GM12878 (cell line): ENCODE results near the gene VSIG8. TPM values are rescaled to one million over a fixed set of nuclear protein-coding genes. Genes with fewer than 3 reads are reported as not detected.
A peak's percentile ranks its signal among the peaks of the same experiment; 100 is the strongest.

ENCODE experiments used
- ATAC-seq: fragments of 200-7000 bp; cut with Tn5 transposase; 3 replicates; pipeline ENCODE4 v1.9.1; 2020; ENCODE audit warnings: mild to moderate bottlenecking, moderate library complexity
- BruUV-seq: library from RNA; stranded (reverse); fragments of 400-500 nt; replicated peaks from 2 replicates; lab custom pipeline; 2021; lab: Mats Ljungman, UMichigan
- CTCF ChIA-PET: fragments of 300-600 bp; sonication (Branson Sonifier 250); formaldehyde crosslinking; extraction: SDS; loops from one replicate; lab custom pipeline; 2021; ENCODE audit warnings: inconsistent platforms; lab: Yijun Ruan, JAX
- POLR2A ChIA-PET: fragments of 350-600 bp; formaldehyde crosslinking; extraction: SDS; loops from one replicate; lab custom pipeline; 2021; ENCODE audit warnings: inconsistent platforms; lab: Charles Lee
- RAD21 ChIA-PET: fragments of 300-600 bp; sonication (Branson Sonifier 250); formaldehyde crosslinking; loops from one replicate; lab custom pipeline; 2023; ENCODE audit warnings: antibody characterized with exemption; ENCODE audit not compliant: unreplicated experiment; lab: Charles Lee
- SMC1A ChIA-PET: fragments of 300-600 bp; sonication (Branson Sonifier 250); formaldehyde crosslinking; loops from one replicate; lab custom pipeline; 2023; ENCODE audit not compliant: unreplicated experiment, uncharacterized antibody; lab: Charles Lee
- DNase-seq: peaks from one replicate; pipeline ENCODE4 v3.0.0-alpha.2; 2011; ENCODE audit warnings: low read depth, low spot score
- FAIRE-seq: peaks from 3 replicates; lab custom pipeline; 2011; peaks lifted over from hg19 to GRCh38; lab: Jason Lieb, UNC
- H2AFZ ChIP-seq: 2 replicates; pipeline ENCODE4 v1.6.0; 2011; ENCODE audit warnings: low read depth, low read length, control low read depth; ENCODE audit not compliant: control insufficient read depth
- H3K27ac ChIP-seq: 2 replicates; pipeline ENCODE4 v1.5.1; 2011; ENCODE audit warnings: control low read depth; ENCODE audit not compliant: control insufficient read depth, insufficient read depth
- H3K27me3 ChIP-seq, 2 experiments: replicated peaks in 1 of 2; 2 replicates each; pipeline versions ENCODE4 v1.6.0 to v1.6.1; 2011; ENCODE audit warnings: low read length in 1 of 2; ENCODE audit not compliant: control insufficient read depth in 2 of 2, insufficient read depth in 2 of 2
- H3K36me3 ChIP-seq, 2 experiments: 2 replicates each; pipeline ENCODE4 v1.5.1; 2011; ENCODE audit warnings: low read length in 1 of 2; ENCODE audit not compliant: control insufficient read depth in 2 of 2, insufficient read depth in 2 of 2
- H3K4me1 ChIP-seq: 2 replicates; pipeline ENCODE4 v1.6.1; 2011; ENCODE audit warnings: mild to moderate bottlenecking, low read length, moderate library complexity, mixed read lengths; ENCODE audit not compliant: control insufficient read depth, insufficient read depth
- H3K4me2 ChIP-seq: 2 replicates; pipeline ENCODE4 v1.6.0; 2011; ENCODE audit warnings: control low read depth; ENCODE audit not compliant: control insufficient read depth, insufficient read depth
- H3K4me3 ChIP-seq: fragments of 200-600 bp; sonication (generic); 2 replicates; pipeline ENCODE4 v1.5.1; 2016
- H3K79me2 ChIP-seq: 2 replicates; pipeline ENCODE4 v1.6.0; 2011; ENCODE audit warnings: low read length; ENCODE audit not compliant: control insufficient read depth, insufficient read depth
- H3K9ac ChIP-seq: 2 replicates; pipeline ENCODE4 v1.8.0; 2011; ENCODE audit warnings: low read length, control low read depth, mixed read lengths; ENCODE audit not compliant: control insufficient read depth, insufficient read depth
- H3K9me3 ChIP-seq: replicated peaks from 3 replicates; pipeline ENCODE4 v1.5.1; 2011; ENCODE audit warnings: mild to moderate bottlenecking, low read length; ENCODE audit not compliant: control insufficient read depth, insufficient read depth
- H4K20me1 ChIP-seq: 2 replicates; pipeline ENCODE4 v1.6.0; 2011; ENCODE audit not compliant: control insufficient read depth, insufficient read depth
- FOS ChIP-seq: IDR thresholded peaks from 3 replicates; pipeline ENCODE4 v1.6.1; 2011; ENCODE audit warnings: borderline replicate concordance; ENCODE audit not compliant: insufficient read length; ENCODE audit errors: extremely low read depth
- HDAC6 ChIP-seq: fragments of 200-600 bp; sonication (generic); IDR thresholded peaks from one replicate; pipeline ENCODE4 v1.8.0; 2017; ENCODE audit warnings: antibody characterized with exemption; ENCODE audit not compliant: unreplicated experiment
- MXI1 ChIP-seq: fragments of 150-350 bp; IDR thresholded peaks from 2 replicates; pipeline ENCODE4 v1.6.1; 2011; ENCODE audit warnings: low read depth, mild to moderate bottlenecking, inconsistent platforms, low read length, improper control_type of control experiment
- RBBP5 ChIP-seq: fragments of 200-600 bp; sonication (generic); conservative IDR thresholded peaks from 2 replicates; pipeline ENCODE4 v1.6.1; 2016
- TCF12 ChIP-seq: IDR thresholded peaks from 2 replicates; pipeline ENCODE4 v1.6.1; 2011; ENCODE audit warnings: low read depth, mild to moderate bottlenecking, low read length
- ZNF24 ChIP-seq: fragments of 450-650 bp; IDR thresholded peaks from 2 replicates; pipeline ENCODE4 v1.6.1; 2017; ENCODE audit warnings: antibody characterized with exemption, mild to moderate bottlenecking
- ZNF622 ChIP-seq: fragments of 450-650 bp; IDR thresholded peaks from 2 replicates; pipeline ENCODE4 v1.6.1; 2017; ENCODE audit warnings: mild to moderate bottlenecking, inconsistent platforms
- WGBS: methylation state at CpG from one replicate; pipeline ENCODE4 v1.1.6; 2016; ENCODE audit warnings: low lambda C conversion rate; ENCODE audit not compliant: insufficient replicate concordance, insufficient coverage; ENCODE audit errors: missing lambda C conversion rate; 5-methylcytosine and 5-hydroxymethylcytosine counted together
- in situ Hi-C: fragments of 300-500 bp; cut with MboI; formaldehyde crosslinking; loops from 9 replicates; pipeline ENCODE4 v1.14.3; 2018; ENCODE audit warnings: mixed read lengths
- intact Hi-C: fragments of 100-400 bp; cut with micrococcal nuclease; formaldehyde crosslinking; loops from one replicate; pipeline ENCODE4 v1.14.2; 2022; ENCODE audit not compliant: unreplicated experiment
- polyA plus RNA-seq, 11 experiments: library from polyadenylated mRNA; depleted of rRNA in 4 of 11; unstranded in 6 of 11; stranded (reverse) in 5 of 11; fragments of >200 nt; fragmentation: Nextera tagmentation in 4 of 11; fragmentation: Illumina TruSeq in 1 of 11; extraction: Ambion mirVana in 4 of 11; extraction: Trizol in 1 of 11; gene quantifications; 1 replicate in 1 of 11; 2 replicates in 10 of 11; pipeline versions ENCODE4 v1.2.1 to v1.2.3, GENCODE V29; 2011 to 2016; ENCODE audit warnings: inconsistent platforms in 2 of 11, missing spikeins in 2 of 11, low read depth in 1 of 11
- total RNA-seq, 4 experiments: library from RNA; depleted of rRNA in 3 of 4; stranded (reverse); fragments of >200 nt in 3 of 4; fragmentation: Illumina TruSeq in 1 of 4; extraction: Trizol in 1 of 4; gene quantifications; 2 replicates each; pipeline versions ENCODE4 v1.2.1 to v1.2.3, GENCODE V29; 2013 to 2021
- TF ChIP-seq, protein P1 (sequence below): fragments of 450-650 bp; IDR thresholded peaks from 2 replicates; pipeline ENCODE4 v1.6.1; 2017; ENCODE audit warnings: mild to moderate bottlenecking, moderate library complexity

The VSIG8 gene
- total and polyA plus RNA-seq, 10 of the 15 experiments (the other 5 are each of a cell fraction or from before 2014, with no cell fraction given), result not detected

DNA sequence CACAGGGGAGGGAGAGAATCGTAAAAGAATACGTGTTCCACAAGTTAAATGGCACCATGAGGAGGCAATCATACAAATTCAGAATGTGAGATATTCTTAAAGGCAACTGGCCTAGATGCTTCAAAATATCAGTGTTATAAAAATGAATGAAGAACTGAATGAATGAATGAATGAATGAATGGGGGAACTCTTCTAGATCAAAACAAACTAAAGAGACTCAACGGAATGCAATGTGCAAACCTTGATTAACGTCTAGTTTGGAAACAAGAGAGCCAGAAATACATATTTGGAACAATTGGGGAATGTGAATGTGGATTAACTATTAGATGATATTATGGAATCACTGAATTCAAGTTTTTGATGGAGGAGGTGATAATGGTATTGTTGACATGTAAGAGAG is 20.7 kb upstream of the VSIG8 start:
- Histone ChIP-seq H3K9ac (no peak overlapping the region), H3K36me3 (no peaks in the 10 kb centered on the region), H3K27me3 (no peaks in the 10 kb centered on the region), H4K20me1 (no peaks in the 10 kb centered on the region), H3K79me2 (no peaks in the 10 kb centered on the region), H2AFZ (no peak overlapping the region), H3K27ac (no peak overlapping the region), H3K4me1 (peaks cover 4% of the 10 kb centered on the region; the same call in 1 of the 2 replicates), H3K4me2 (no peak overlapping the region), H3K9me3 (no peaks in the 10 kb centered on the region), H3K4me3 (no peak overlapping the region)
- no peak for DNase-seq
- no peak for TF ChIP-seq HDAC6
- peak; percentile 86 for TF ChIP-seq ZNF24
- RAD21 ChIA-PET, result interaction anchor here (1.2 kb wide), 1 partner anchor 125 kb away, joined by 4 read pairs; no protein-coding TSS in a partner anchor
- WGBS, result 52% methylated on average over 4 of the region's 4 CpGs
- no peak for FAIRE-seq
- in situ Hi-C loops, result no loop called here
- ATAC-seq, result no peak
- CTCF ChIA-PET, result no interaction called here
- no TSS peak for BruUV-seq
- POLR2A ChIA-PET, result no interaction called here
- intact Hi-C loops, result no loop called here
- SMC1A ChIA-PET, result no interaction called here

GRCh38 chr1:159882527-159882862 is 20.0 kb upstream of the VSIG8 start:
- Histone ChIP-seq H3K4me2 (no peak overlapping the region), H4K20me1 (no peaks in the 10 kb centered on the region), H3K4me3 (no peak overlapping the region), H3K9ac (no peak overlapping the region), H3K36me3 (no peaks in the 10 kb centered on the region), H3K27ac (no peak overlapping the region), H3K79me2 (no peaks in the 10 kb centered on the region), H3K27me3 (no peaks in the 10 kb centered on the region), H3K4me1 (peaks cover 4% of the 10 kb centered on the region; the same call in 1 of the 2 replicates), H2AFZ (no peak overlapping the region), H3K9me3 (no peaks in the 10 kb centered on the region)
- WGBS, result 86% methylated on average over 2 of the region's 2 CpGs
- ChIA-PET SMC1A (interaction anchor here (2.7 kb wide), 1 partner anchor 84 kb away, joined by 8 read pairs; no protein-coding TSS in a partner anchor), POLR2A (no interaction called here), CTCF (interaction anchor here (5.0 kb wide), 1 partner anchor 83 kb away, joined by 23 read pairs; no protein-coding TSS in a partner anchor), RAD21 (interaction anchor here (1.2 kb wide), 1 partner anchor 126 kb away, joined by 4 read pairs; no protein-coding TSS in a partner anchor)
- in situ Hi-C loops, result no loop called here
- TF ChIP-seq ZNF622, result no peak
- TF ChIP-seq TCF12, result no peak
- TF ChIP-seq RBBP5, result no peak
- TF ChIP-seq, protein P1, sequence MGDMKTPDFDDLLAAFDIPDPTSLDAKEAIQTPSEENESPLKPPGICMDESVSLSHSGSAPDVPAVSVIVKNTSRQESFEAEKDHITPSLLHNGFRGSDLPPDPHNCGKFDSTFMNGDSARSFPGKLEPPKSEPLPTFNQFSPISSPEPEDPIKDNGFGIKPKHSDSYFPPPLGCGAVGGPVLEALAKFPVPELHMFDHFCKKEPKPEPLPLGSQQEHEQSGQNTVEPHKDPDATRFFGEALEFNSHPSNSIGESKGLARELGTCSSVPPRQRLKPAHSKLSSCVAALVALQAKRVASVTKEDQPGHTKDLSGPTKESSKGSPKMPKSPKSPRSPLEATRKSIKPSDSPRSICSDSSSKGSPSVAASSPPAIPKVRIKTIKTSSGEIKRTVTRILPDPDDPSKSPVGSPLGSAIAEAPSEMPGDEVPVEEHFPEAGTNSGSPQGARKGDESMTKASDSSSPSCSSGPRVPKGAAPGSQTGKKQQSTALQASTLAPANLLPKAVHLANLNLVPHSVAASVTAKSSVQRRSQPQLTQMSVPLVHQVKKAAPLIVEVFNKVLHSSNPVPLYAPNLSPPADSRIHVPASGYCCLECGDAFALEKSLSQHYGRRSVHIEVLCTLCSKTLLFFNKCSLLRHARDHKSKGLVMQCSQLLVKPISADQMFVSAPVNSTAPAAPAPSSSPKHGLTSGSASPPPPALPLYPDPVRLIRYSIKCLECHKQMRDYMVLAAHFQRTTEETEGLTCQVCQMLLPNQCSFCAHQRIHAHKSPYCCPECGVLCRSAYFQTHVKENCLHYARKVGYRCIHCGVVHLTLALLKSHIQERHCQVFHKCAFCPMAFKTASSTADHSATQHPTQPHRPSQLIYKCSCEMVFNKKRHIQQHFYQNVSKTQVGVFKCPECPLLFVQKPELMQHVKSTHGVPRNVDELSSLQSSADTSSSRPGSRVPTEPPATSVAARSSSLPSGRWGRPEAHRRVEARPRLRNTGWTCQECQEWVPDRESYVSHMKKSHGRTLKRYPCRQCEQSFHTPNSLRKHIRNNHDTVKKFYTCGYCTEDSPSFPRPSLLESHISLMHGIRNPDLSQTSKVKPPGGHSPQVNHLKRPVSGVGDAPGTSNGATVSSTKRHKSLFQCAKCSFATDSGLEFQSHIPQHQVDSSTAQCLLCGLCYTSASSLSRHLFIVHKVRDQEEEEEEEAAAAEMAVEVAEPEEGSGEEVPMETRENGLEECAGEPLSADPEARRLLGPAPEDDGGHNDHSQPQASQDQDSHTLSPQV, result no peak
- no peak for TF ChIP-seq MXI1
- TF ChIP-seq FOS, result no peak
- no TSS peak for BruUV-seq
- no peak for ATAC-seq
- no peak for DNase-seq
- intact Hi-C loops, result no loop called here
- no peak for FAIRE-seq
